ENCODE data around the gene VEPH1.

Gene VEPH1

DNA sequence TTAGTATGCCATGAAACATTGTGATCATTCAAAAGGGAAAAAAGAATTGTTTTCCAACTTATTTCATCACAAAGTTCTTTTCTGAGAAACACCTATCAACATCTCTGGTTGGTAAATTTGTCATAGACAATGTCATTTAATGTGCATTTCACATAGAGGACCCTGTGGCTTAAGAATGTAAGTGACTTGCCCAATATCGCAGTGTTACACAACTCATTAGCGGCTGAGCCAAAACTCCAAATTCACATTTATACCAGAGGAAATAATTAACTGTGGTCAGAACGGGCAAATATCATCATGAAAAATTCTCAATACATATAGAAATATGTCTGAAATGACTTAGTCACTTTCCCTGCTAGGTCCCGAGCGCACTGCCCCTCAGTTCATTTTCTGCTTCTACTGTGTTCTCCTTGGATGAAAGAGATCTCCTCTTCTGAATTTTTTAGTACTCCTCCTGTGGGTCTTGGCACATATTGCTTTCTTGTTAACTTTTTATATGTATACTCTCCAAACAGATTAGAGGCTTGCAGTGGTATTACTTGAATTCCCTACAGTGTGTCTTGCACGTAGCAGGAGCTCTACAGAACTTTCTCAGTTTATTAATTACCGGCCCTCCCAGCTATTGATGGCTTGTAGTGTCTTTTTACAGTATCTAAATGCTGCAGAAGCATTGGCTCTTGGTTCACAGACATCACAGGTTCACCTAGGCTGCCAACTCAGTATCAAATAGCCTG is 33.5 kb downstream of the VEPH1 start:
- Histone ChIP-seq H3K9me3 (ENCODE audit: low read length) (no peaks in the 10 kb centered on the region), H3K4me3 (ENCODE audit: low read depth in 1 of 2, low read length in 2 of 2) (no peak overlapping the region), H3K27me3 (ENCODE audit: control insufficient read depth in 1 of 2, insufficient read depth in 2 of 2, low read length in 2 of 2) (no peaks in the 10 kb centered on the region), H3K27ac (ENCODE audit: low read depth, low read length) (no peak overlapping the region), H3K4me1 (ENCODE audit: insufficient read depth, low read length) (no peaks in the 10 kb centered on the region), H3K9ac (ENCODE audit: low read length) (no peak overlapping the region), H3K36me3 (ENCODE audit: insufficient read depth, low read length) (no peaks in the 10 kb centered on the region)

DNA sequence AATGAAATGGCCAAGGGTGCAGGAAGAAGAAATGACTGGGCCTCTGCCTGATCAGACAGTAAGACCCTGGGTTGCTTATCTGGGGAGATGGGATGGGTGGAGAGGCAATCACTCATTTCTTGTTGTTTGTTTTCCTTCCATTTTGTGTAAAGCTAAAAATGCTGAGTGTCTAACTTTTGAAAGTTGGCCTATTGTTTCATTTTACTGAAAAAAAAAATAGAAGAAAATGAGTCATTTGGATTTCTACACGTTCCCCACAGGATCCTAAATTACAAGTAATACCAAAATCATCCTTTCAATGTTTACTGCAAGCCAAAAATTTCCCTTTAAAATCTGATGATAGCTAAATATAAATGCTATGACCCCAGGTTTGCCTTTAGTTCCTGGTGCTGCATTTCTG is 36.0 kb downstream of the VEPH1 start:
- Histone ChIP-seq H3K9ac (ENCODE audit: low read length) (no peak overlapping the region), H3K4me1 (ENCODE audit: insufficient read depth, low read length) (no peaks in the 10 kb centered on the region), H3K36me3 (ENCODE audit: insufficient read depth, low read length) (no peaks in the 10 kb centered on the region), H3K4me3 (ENCODE audit: low read depth in 1 of 2, low read length in 2 of 2) (no peak overlapping the region), H3K9me3 (ENCODE audit: low read length) (no peaks in the 10 kb centered on the region), H3K27ac (ENCODE audit: low read depth, low read length) (no peak overlapping the region), H3K27me3 (ENCODE audit: control insufficient read depth in 1 of 2, insufficient read depth in 2 of 2, low read length in 2 of 2) (no peaks in the 10 kb centered on the region)

- Histone ChIP-seq H3K9ac (ENCODE audit: low read length) (no peak overlapping the region), H3K36me3 (ENCODE audit: insufficient read depth, low read length) (no peaks in the 10 kb centered on the region), H3K27ac (ENCODE audit: low read depth, low read length) (no peak overlapping the region), H3K9me3 (ENCODE audit: low read length) (no peaks in the 10 kb centered on the region), H3K4me3 (ENCODE audit: low read depth in 1 of 2, low read length in 2 of 2) (no peak overlapping the region), H3K27me3 (ENCODE audit: control insufficient read depth in 1 of 2, insufficient read depth in 2 of 2, low read length in 2 of 2) (no peaks in the 10 kb centered on the region), H3K4me1 (ENCODE audit: insufficient read depth, low read length) (no peaks in the 10 kb centered on the region)
These were observed 37.5 kb downstream of the VEPH1 start for GRCh38 chr3:157465741-157466140.

GRCh38 chr3:157464321-157464720 is 38.9 kb downstream of the VEPH1 start:
- Histone ChIP-seq H3K9ac (ENCODE audit: low read length) (no peak overlapping the region), H3K27me3 (ENCODE audit: control insufficient read depth in 1 of 2, insufficient read depth in 2 of 2, low read length in 2 of 2) (no peaks in the 10 kb centered on the region), H3K9me3 (ENCODE audit: low read length) (no peaks in the 10 kb centered on the region), H3K36me3 (ENCODE audit: insufficient read depth, low read length) (no peaks in the 10 kb centered on the region), H3K27ac (ENCODE audit: low read depth, low read length) (no peak overlapping the region), H3K4me1 (ENCODE audit: insufficient read depth, low read length) (no peaks in the 10 kb centered on the region), H3K4me3 (ENCODE audit: low read depth in 1 of 2, low read length in 2 of 2) (no peak overlapping the region)

GRCh38 chr3:157463816-157464215 is 39.4 kb downstream of the VEPH1 start:
- H3K36me3 ChIP-seq (ENCODE audit: insufficient read depth, low read length): no peaks in the 10 kb centered on the region
- H3K4me1 ChIP-seq (ENCODE audit: insufficient read depth, low read length): no peaks in the 10 kb centered on the region
- H3K4me3 ChIP-seq (ENCODE audit: low read depth in 1 of 2, low read length in 2 of 2): no peak overlapping the region
- no peak overlapping the region for H3K9ac ChIP-seq (ENCODE audit: low read length)
- H3K9me3 ChIP-seq (ENCODE audit: low read length): no peaks in the 10 kb centered on the region
- H3K27me3 ChIP-seq (ENCODE audit: control insufficient read depth in 1 of 2, insufficient read depth in 2 of 2, low read length in 2 of 2): no peaks in the 10 kb centered on the region
- no peak overlapping the region for H3K27ac ChIP-seq (ENCODE audit: low read depth, low read length)

DNA sequence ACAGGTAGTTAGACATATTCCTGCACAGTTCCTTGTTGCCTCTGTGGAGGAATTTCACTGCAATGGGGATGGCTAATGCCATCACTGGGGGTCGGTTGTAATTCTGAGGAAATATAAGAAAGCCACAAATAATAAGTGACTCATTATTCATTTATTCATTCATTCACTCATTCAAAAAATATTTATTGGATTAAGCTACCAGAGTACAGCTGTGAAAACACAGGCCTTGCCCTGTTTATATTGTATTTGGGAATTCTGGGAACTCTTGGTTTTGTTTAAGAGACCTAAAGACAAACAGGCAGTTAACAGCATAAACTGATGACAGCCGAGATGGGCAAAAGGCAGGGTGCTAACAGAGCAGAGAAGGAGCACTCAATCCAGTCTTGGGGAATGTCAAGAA is 43.0 kb downstream of the VEPH1 start:
- H3K27ac ChIP-seq (ENCODE audit: low read depth, low read length): no peak overlapping the region
- no peaks in the 10 kb centered on the region for H3K36me3 ChIP-seq (ENCODE audit: insufficient read depth, low read length)
- no peak overlapping the region for H3K4me3 ChIP-seq (ENCODE audit: low read depth in 1 of 2, low read length in 2 of 2)
- no peak overlapping the region for H3K9ac ChIP-seq (ENCODE audit: low read length)
- H3K9me3 ChIP-seq (ENCODE audit: low read length): no peaks in the 10 kb centered on the region
- H3K27me3 ChIP-seq (ENCODE audit: control insufficient read depth in 1 of 2, insufficient read depth in 2 of 2, low read length in 2 of 2): no peaks in the 10 kb centered on the region
- no peaks in the 10 kb centered on the region for H3K4me1 ChIP-seq (ENCODE audit: insufficient read depth, low read length)

DNA sequence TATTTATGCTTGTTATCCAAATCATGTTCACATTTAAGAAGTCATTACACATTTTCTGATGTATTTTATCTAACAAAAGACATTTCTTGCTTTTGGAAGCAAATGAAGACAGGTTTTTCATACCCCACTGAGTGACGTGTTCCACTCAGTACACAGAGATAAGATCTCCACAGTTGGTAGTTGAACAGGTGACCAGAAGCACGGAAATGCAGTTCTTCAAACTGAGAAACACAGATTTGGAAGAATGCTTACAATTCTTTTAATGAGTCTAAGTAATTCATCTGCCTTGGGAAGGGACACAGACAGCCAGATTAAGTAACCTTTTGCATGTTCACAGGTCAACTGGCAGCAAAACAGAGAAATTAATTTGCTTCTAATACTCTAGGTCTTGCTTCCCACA is 43.5 kb downstream of the VEPH1 start:
- Histone ChIP-seq H3K9ac (ENCODE audit: low read length) (no peak overlapping the region), H3K36me3 (ENCODE audit: insufficient read depth, low read length) (no peaks in the 10 kb centered on the region), H3K9me3 (ENCODE audit: low read length) (no peaks in the 10 kb centered on the region), H3K27ac (ENCODE audit: low read depth, low read length) (no peak overlapping the region), H3K4me1 (ENCODE audit: insufficient read depth, low read length) (no peaks in the 10 kb centered on the region), H3K27me3 (ENCODE audit: control insufficient read depth in 1 of 2, insufficient read depth in 2 of 2, low read length in 2 of 2) (no peaks in the 10 kb centered on the region), H3K4me3 (ENCODE audit: low read depth in 1 of 2, low read length in 2 of 2) (no peak overlapping the region)

DNA sequence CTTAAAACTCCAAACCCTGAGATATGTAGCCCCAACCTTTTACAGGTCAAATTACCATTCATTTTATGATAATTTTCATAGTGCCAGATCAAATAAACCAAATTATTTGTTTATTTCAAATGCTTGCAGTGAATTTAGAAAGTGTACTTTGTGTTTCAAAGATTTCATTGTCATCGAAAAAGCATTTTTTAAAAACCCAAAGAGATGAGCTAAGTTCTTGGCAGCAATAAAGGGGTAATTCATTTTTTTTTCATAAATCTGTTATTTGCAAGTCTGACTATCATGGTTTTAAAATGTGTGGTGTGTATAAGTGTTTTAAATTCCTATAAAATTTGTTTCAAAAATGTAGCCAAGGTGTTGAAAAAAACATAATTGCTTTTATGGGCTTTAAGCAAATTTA is 49.4 kb downstream of the VEPH1 start:
- no peak overlapping the region for H3K9ac ChIP-seq (ENCODE audit: low read length)
- no peak overlapping the region for H3K4me3 ChIP-seq (ENCODE audit: low read depth in 1 of 2, low read length in 2 of 2)
- H3K9me3 ChIP-seq (ENCODE audit: low read length): no peaks in the 10 kb centered on the region
- H3K27me3 ChIP-seq (ENCODE audit: control insufficient read depth in 1 of 2, insufficient read depth in 2 of 2, low read length in 2 of 2): no peaks in the 10 kb centered on the region
- H3K36me3 ChIP-seq (ENCODE audit: insufficient read depth, low read length): no peaks in the 10 kb centered on the region
- H3K4me1 ChIP-seq (ENCODE audit: insufficient read depth, low read length): no peaks in the 10 kb centered on the region
- no peak overlapping the region for H3K27ac ChIP-seq (ENCODE audit: low read depth, low read length)

DNA sequence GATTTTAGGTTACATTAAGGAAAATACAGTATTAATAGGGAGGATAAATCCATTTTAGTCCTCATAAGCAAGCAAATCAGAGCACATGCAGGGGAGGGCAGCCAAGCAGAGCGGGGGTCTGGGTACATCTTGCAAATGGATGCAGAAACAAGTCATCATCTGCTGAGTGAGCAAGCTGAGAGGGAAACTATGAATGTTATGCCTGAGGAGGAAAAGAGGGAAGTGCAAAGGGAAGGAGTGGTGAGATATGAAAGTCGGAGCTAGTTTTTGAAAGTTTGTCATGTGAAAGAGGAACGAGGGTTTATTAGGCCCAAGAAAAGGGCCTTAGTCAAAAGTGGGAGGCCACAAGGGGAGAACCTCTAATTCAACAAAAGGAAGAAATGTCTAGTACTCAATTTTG is 51.1 kb downstream of the VEPH1 start:
- H3K4me3 ChIP-seq (ENCODE audit: low read depth in 1 of 2, low read length in 2 of 2): no peak overlapping the region
- no peaks in the 10 kb centered on the region for H3K36me3 ChIP-seq (ENCODE audit: insufficient read depth, low read length)
- no peaks in the 10 kb centered on the region for H3K9me3 ChIP-seq (ENCODE audit: low read length)
- no peaks in the 10 kb centered on the region for H3K4me1 ChIP-seq (ENCODE audit: insufficient read depth, low read length)
- no peak overlapping the region for H3K9ac ChIP-seq (ENCODE audit: low read length)
- H3K27me3 ChIP-seq (ENCODE audit: control insufficient read depth in 1 of 2, insufficient read depth in 2 of 2, low read length in 2 of 2): no peaks in the 10 kb centered on the region
- no peak overlapping the region for H3K27ac ChIP-seq (ENCODE audit: low read depth, low read length)

GRCh38 chr3:157447026-157447694 is 56.1 kb downstream of the VEPH1 start:
- Histone ChIP-seq H3K9ac (ENCODE audit: low read length) (no peak overlapping the region), H3K27ac (ENCODE audit: low read depth, low read length) (no peak overlapping the region), H3K9me3 (ENCODE audit: low read length) (no peaks in the 10 kb centered on the region), H3K27me3 (ENCODE audit: control insufficient read depth in 1 of 2, insufficient read depth in 2 of 2, low read length in 2 of 2) (no peaks in the 10 kb centered on the region), H3K36me3 (ENCODE audit: insufficient read depth, low read length) (no peaks in the 10 kb centered on the region), H3K4me1 (ENCODE audit: insufficient read depth, low read length) (no peaks in the 10 kb centered on the region), H3K4me3 (ENCODE audit: low read depth in 1 of 2, low read length in 2 of 2) (no peak overlapping the region)

DNA sequence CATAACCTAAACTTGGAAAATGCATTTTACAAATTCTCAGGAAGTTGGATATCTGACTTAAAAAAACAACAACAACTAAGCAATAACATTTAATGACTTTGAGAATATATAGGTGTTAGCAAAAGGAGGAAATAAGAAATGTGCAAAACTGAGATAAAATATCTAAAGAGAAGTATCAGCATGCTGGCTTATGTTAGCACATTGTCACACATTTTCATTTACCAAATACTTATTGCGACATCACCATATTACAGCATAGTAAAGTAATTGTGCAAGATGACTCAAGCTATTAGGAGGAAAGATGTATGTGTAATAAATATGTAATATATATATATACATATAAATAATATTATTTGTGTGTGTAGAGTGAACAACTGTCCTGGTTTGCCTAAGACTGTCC is 57.4 kb downstream of the VEPH1 start:
- H3K27me3 ChIP-seq (ENCODE audit: control insufficient read depth in 1 of 2, insufficient read depth in 2 of 2, low read length in 2 of 2): no peaks in the 10 kb centered on the region
- H3K9me3 ChIP-seq (ENCODE audit: low read length): no peaks in the 10 kb centered on the region
- H3K9ac ChIP-seq (ENCODE audit: low read length): no peak overlapping the region
- H3K27ac ChIP-seq (ENCODE audit: low read depth, low read length): no peak overlapping the region
- no peaks in the 10 kb centered on the region for H3K36me3 ChIP-seq (ENCODE audit: insufficient read depth, low read length)
- H3K4me1 ChIP-seq (ENCODE audit: insufficient read depth, low read length): no peaks in the 10 kb centered on the region
- H3K4me3 ChIP-seq (ENCODE audit: low read depth in 1 of 2, low read length in 2 of 2): no peak overlapping the region

GRCh38 chr3:157444797-157445184 is 58.4 kb downstream of the VEPH1 start:
- H3K27me3 ChIP-seq (ENCODE audit: control insufficient read depth in 1 of 2, insufficient read depth in 2 of 2, low read length in 2 of 2): no peaks in the 10 kb centered on the region
- no peaks in the 10 kb centered on the region for H3K9me3 ChIP-seq (ENCODE audit: low read length)
- H3K9ac ChIP-seq (ENCODE audit: low read length): no peak overlapping the region
- no peak overlapping the region for H3K4me3 ChIP-seq (ENCODE audit: low read depth in 1 of 2, low read length in 2 of 2)
- no peaks in the 10 kb centered on the region for H3K4me1 ChIP-seq (ENCODE audit: insufficient read depth, low read length)
- H3K36me3 ChIP-seq (ENCODE audit: insufficient read depth, low read length): no peaks in the 10 kb centered on the region
- no peak overlapping the region for H3K27ac ChIP-seq (ENCODE audit: low read depth, low read length)
